Fibroblast of the aortic adventitia (primary cell): ENCODE results near the gene CFTR. TPM values are rescaled to one million over a fixed set of nuclear protein-coding genes. Genes with fewer than 3 reads are reported as not detected.

Experiments
- DNase-seq: peaks from one replicate; pipeline ENCODE4 v3.0.0-alpha.2; 2010; ENCODE audit warnings: low read depth
- H3K4me3 ChIP-seq: 2 replicates; pipeline ENCODE4 v1.5.1; 2011; ENCODE audit warnings: low read depth, mild to moderate bottlenecking, control low read depth, low read length, moderate library complexity
- total RNA-seq: library from RNA; depleted of rRNA; stranded (reverse); fragments of >200 nt; gene quantifications from 2 replicates; pipeline ENCODE4 v1.2.3, GENCODE V29; 2012; ENCODE audit warnings: low replicate concordance
- TF ChIP-seq, protein P1 (sequence below): IDR thresholded peaks from 2 replicates; pipeline ENCODE4 v1.5.1; 2011; ENCODE audit warnings: mild to moderate bottlenecking, low read length, control low read depth, inconsistent platforms; ENCODE audit not compliant: insufficient read depth

CFTR gene
- total RNA-seq, 1 donor = 0.09 TPM

DNA sequence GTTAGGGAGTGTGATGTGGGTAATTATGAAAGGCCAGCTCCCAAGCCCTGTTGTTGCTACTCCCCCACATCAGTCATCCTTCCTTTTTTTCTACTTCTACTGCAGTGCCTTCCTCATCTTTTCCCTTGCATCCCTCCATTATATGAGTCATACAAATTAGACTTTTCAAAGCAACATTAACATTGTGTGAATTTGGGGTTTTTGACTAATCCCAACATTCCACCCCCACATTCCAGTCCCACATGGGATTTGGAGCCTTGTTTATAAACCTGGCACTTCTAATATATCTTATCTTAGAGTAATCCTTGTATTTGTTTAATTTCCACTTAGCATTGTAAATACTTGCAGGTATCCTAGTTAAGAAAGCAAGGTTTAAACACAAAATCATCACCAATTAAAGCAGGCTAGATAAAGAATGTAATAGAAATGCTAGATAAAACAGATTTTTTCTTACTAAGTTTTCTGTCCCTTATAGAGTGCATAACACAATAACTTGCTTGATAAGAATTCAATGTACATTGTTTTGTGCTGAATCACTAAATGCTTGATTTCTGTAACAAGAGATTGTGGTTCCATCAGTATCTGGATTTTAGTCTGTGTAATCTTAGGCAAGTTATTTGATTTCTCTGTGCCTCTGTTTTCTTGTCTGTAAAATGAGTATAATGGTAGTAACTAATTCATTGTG is 165.8 kb downstream of the CFTR start:
- no peak overlapping the region for H3K4me3 ChIP-seq
- TF ChIP-seq, protein P1, sequence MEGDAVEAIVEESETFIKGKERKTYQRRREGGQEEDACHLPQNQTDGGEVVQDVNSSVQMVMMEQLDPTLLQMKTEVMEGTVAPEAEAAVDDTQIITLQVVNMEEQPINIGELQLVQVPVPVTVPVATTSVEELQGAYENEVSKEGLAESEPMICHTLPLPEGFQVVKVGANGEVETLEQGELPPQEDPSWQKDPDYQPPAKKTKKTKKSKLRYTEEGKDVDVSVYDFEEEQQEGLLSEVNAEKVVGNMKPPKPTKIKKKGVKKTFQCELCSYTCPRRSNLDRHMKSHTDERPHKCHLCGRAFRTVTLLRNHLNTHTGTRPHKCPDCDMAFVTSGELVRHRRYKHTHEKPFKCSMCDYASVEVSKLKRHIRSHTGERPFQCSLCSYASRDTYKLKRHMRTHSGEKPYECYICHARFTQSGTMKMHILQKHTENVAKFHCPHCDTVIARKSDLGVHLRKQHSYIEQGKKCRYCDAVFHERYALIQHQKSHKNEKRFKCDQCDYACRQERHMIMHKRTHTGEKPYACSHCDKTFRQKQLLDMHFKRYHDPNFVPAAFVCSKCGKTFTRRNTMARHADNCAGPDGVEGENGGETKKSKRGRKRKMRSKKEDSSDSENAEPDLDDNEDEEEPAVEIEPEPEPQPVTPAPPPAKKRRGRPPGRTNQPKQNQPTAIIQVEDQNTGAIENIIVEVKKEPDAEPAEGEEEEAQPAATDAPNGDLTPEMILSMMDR = no peak
- peak; percentile 84 for DNase-seq

DNA sequence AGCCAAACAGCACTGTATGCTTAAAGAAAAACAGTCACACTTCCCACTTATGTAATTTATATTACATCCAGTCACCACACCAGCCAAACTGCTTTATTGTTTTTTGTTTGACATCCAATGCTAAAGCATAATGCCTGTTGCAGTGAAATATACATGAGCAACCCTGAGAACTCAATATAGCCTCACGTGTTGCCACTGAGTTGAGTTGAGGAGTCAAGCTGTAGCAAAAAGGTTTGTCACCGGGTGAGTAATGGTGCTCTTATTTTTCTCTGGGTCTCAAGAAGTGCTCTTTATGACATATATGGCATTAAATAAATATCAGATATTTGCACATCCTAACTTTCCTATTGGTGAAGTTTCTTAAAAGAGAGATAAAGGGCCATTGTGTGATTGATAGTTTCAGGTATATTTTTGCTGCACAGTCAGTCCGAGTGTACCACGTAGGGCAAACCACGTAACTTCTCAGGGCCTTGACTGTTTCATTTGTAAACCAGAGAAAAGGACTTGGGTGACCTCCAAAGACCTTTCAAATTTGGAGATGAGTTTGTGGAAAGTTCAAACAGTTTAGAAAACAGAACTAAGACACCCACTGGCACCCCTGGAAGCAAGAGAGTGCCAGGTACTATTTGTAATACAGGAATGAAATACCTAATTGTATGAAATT is 168.5 kb downstream of the CFTR start:
- H3K4me3 ChIP-seq = no peak overlapping the region
- TF ChIP-seq, protein P1 = no peak
- DNase-seq = no peak

DNA sequence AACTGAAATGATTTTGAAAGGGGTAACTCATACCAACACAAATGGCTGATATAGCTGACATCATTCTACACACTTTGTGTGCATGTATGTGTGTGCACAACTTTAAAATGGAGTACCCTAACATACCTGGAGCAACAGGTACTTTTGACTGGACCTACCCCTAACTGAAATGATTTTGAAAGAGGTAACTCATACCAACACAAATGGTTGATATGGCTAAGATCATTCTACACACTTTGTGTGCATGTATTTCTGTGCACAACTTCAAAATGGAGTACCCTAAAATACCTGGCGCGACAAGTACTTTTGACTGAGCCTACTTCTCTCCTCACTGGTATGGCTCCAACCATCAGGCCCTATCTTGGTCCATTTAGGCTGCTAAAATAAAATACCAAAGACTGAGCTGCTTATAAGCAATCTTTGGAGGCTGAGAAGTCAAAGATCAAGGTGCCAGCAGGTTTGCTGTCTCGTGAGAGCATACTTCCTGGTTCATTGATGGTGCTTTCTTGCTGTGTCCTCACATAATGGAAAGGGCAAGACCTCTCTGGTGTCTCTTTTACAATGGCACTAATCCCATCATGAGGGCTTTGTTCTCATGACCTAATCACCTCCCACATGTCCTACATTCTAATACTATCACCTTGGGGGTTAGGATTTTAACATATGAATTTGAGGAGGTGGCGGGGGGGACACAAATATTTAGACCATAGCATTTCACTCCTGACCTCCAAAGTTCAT is 173.3 kb downstream of the CFTR start:
- no peak overlapping the region for H3K4me3 ChIP-seq
- no peak for DNase-seq
- TF ChIP-seq, protein P1 = no peak

DNA sequence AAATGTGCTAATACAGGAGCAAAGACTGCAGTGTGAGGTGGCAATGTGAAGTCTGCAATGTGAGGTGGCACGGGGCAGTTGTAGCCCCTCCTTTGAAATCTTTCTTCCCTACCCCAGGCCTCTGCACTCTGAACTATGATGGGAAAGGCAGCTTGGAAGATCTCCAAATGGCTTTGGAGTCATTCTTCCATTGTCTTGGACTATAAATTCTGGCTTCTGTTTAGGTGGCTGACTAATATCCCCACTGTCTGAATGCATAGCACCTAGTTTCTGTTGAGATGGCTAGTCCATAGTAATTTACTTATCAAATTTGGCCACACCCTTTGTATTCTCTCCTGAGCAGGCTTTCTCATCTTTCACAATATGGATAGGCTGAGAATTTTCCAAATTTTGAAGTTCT is 175.0 kb downstream of the CFTR start:
- peak; percentile 20 for DNase-seq
- TF ChIP-seq, protein P1 = no peak
- H3K4me3 ChIP-seq = no peak overlapping the region

DNA sequence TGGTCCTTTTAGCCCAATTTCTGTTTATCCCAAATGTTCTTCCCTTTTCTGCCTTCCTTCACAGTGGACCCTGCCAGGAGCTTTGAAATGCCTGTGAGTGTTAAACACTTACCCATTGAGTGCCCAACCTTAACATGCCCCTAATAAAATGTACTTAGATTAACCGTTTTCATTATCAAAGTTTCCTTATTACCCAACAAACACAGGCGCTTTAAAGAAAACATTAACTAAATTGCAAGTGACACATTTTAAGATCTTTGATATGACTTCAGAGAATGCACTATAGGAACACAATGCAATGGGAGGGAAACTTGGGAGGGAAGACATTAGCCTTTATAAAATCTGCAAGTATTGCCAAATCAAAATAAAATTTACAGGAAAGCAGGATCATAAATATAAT is 177.0 kb downstream of the CFTR start:
- TF ChIP-seq, protein P1 = no peak
- H3K4me3 ChIP-seq = no peak overlapping the region

DNA sequence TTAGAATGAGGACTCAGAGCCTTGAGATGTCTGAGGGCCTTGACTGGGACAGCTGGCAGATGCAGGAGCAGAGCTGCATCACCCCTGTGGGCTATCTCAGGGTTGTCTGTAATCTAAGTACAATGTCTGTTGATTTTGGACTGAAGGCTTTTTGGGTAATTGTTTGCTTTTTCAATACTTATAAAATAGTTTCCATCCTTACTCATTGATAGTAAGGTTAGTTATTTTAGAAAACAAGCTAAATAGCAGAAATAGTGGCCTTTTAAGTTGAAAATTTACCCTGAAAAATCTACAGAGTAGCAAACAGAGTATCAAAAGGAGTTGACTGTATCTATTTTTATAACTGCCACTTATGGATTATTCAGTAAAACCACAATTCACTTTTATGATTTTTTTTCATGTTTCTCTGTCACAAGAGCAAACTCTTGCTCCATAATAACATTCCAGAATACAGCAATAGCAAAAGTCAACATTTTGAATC is 179.7 kb downstream of the CFTR start:
- peak; percentile 50 for DNase-seq
- no peak overlapping the region for H3K4me3 ChIP-seq

More for the DNA sequence above, 177.0 kb downstream of the CFTR start:
- no peak for DNase-seq

More for the DNA sequence above, 179.7 kb downstream of the CFTR start:
- TF ChIP-seq, protein P1 = no peak
